D721Med (cell line): Measurements from ENCODE around the gene EIF1B.

ENCODE experiments used
- DNase-seq: peaks from one replicate; pipeline ENCODE4 v3.0.0; 2011; ENCODE audit warnings: low spot score; ENCODE audit not compliant: insufficient read length
- FAIRE-seq: peaks from 2 replicates; lab custom pipeline; 2011; peaks lifted over from hg19 to GRCh38; lab: Jason Lieb, UNC
- TF ChIP-seq, protein P1 (sequence below): IDR thresholded peaks from 2 replicates; pipeline ENCODE4 v1.5.1; 2012; ENCODE audit warnings: mild to moderate bottlenecking, control low read depth; ENCODE audit not compliant: insufficient read depth; ENCODE audit errors: missing control alignments

Gene EIF1B

GRCh38 chr3:40294434-40294833 lies 15.1 kb upstream of the EIF1B start:
- TF ChIP-seq, protein P1, sequence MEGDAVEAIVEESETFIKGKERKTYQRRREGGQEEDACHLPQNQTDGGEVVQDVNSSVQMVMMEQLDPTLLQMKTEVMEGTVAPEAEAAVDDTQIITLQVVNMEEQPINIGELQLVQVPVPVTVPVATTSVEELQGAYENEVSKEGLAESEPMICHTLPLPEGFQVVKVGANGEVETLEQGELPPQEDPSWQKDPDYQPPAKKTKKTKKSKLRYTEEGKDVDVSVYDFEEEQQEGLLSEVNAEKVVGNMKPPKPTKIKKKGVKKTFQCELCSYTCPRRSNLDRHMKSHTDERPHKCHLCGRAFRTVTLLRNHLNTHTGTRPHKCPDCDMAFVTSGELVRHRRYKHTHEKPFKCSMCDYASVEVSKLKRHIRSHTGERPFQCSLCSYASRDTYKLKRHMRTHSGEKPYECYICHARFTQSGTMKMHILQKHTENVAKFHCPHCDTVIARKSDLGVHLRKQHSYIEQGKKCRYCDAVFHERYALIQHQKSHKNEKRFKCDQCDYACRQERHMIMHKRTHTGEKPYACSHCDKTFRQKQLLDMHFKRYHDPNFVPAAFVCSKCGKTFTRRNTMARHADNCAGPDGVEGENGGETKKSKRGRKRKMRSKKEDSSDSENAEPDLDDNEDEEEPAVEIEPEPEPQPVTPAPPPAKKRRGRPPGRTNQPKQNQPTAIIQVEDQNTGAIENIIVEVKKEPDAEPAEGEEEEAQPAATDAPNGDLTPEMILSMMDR, result no peak
- FAIRE-seq (no peak), DNase-seq (no peak)

GRCh38 chr3:40298075-40298474 lies 11.4 kb upstream of the EIF1B start:
- TF ChIP-seq, protein P1, result no peak
- DNase-seq (no peak), FAIRE-seq (no peak)

DNA sequence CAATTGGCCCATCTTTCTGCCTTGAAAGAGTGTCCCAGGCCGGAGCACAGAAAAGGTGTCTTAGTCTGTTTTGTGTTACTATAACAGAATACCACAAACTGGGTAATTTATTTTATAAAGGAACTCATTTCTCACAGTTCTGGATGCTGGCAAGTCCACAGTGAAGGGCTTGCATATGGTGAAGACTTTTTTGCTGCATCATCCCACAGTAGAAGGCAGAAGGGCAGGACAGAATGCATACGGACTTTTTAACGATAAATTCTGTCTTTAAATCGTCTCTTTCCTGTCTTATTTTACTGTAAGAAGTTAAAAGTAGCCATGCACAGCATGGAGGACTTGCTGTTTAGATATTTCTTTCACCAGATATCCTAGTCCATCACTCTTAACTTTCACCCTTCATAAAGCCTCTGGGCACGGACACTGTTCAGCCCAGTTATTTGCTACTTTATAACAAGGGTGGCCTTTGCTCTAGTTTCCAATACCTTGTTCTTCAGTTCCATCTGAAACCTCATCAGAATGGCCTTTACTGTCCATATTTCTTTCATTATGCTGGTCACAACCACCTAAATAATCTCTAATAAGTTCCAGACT lies 10.3 kb upstream of the EIF1B start:
- TF ChIP-seq, protein P1, result no peak
- FAIRE-seq, result no peak
- DNase-seq, result no peak

- DNase-seq (no peak), FAIRE-seq (no peak)
- TF ChIP-seq, protein P1, result no peak
Observed at GRCh38 chr3:40299721-40300335, 9.7 kb upstream of the EIF1B start.

GRCh38 chr3:40302784-40303183 lies 6.7 kb upstream of the EIF1B start:
- TF ChIP-seq, protein P1, result no peak
- DNase-seq, result no peak
- FAIRE-seq, result no peak

- DNase-seq (no peak), FAIRE-seq (no peak)
- TF ChIP-seq, protein P1, result no peak
Observed at GRCh38 chr3:40304352-40304751, 5.2 kb upstream of the EIF1B start.

- TF ChIP-seq, protein P1, result no peak
- FAIRE-seq (no peak), DNase-seq (no peak)
Observed at GRCh38 chr3:40306336-40306735, 3.2 kb upstream of the EIF1B start.
